Activated effector memory CD4-positive, alpha-beta T cell treated with Interleukin-2 at 50 U/mL for 16 hours (primary cell): ENCODE measurements around the gene CCDC185.
"Not testable (repeated sequence)": the region's sequence is repeated elsewhere in the genome, so short reads cannot be mapped to it uniquely, and the experiment has no call there.

Source experiments
- DNase-seq: peaks from one replicate; pipeline ENCODE4 v3.0.0-alpha.2; 2020

The CCDC185 gene

DNA sequence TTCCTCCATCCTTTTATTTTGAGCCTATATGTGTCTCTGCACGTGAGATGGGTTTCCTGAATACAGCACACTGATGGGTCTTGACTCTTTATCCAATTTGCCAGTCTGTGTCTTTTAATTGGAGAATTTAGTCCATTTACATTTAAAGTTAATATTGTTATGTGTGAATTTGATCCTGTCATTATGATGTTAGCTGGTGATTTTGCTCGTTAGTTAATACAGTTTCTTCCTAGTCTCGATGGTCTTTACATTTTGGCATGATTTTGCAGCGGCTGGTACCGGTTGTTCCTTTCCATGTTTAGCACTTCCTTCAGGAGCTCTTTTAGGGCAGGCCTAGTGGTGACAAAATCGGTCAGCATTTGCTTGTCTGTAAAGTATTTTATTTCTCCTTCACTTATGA is 6.2 kb downstream of the CCDC185 start:
- DNase-seq: not testable (repeated sequence)

DNA sequence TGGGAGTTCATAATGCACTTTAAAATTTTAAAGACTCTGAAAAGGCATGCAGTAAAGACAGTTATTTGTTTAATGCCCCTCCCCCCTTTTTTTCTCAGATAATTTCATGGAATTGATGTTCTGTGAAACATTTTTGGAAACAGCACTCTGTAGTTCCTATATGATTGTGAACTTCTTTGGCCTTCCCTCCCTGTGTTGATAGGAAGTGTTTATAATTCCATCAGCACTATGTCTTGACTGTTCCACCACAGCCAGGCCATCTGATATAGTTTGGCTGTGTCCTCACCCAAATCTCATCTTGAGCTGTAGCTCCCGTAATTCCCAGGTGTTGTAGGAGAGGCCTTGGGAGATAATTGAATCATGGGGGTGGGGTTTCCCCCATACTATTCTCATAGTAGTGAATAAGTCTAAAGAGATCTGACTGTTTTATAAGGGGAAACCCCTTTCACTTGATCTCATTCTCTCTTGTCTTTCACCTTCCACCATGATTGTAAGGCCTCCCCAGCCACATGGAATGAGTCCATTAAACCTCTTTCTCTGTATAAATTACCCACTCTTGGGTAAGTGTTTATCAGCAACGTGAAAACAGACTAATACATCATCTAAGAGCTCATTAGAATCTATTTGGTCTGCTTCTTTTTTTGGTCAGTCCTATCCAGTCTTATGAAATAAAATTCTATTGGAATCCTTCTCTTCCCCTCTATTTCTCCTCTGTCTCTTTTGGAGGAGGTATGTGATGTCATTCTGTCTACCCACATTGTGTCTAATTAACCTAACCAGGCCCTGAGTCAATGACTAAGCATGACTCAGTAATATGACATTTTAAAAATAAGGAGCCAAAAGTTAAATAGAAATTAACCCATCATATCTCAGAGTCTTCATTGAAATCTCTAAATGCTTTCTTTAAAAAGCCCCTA is 8.9 kb downstream of the CCDC185 start:
- no peak for DNase-seq

- DNase-seq: no peak
These were observed 9.6 kb downstream of the CCDC185 start for GRCh38 chr1:223402790-223403142.

DNA sequence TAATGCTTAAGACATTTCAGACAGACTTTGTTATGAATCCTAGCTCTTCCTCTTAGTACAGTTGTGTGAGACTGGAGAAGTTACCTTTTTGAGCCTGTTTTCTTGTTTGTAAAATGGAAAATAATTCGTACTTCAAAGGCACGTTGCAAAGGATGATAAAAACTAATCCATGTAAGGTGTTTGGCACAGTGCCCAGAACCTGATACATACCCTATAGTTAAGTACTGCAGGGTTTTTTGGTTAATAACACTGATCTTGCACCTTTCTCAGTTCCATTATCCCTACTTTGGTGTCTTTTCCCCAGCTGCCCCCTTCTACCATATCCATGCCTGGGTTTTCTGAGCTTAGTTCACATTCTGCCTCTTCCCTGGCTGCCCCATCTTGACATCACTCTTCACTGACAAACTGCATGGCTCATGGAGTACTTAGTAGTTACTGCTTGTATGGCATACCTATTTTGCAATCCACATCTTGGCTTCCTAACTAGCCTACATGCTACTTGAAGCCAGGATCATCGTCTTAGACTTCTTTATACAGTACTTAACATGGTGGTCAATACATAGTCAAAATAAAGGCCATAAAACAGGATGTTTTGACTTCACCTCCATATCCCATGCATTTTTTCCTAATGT is 10.1 kb downstream of the CCDC185 start:
- DNase-seq: no peak

DNA sequence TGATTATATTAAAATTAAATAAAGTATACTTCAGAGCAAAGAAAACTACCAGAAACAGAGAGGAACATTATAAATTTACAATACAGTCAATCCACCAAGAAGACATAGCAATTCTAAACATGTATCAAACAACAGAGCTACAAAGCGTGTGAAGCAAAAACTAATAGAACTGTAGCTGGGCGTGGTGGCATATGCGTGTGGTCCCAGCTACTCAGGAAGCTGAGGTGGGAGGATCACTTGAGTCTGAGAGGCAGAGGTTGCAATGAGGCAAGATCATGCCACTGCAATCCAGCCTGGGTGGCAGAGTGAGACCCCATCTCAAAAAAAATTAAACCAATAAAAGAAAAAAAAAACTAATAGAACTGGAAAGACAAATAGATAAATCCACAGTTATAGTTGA is 12.3 kb downstream of the CCDC185 start:
- peak; percentile 12 for DNase-seq

GRCh38 chr1:223410036-223410435 is 16.8 kb downstream of the CCDC185 start:
- DNase-seq: no peak

GRCh38 chr1:223411309-223411708 is 18.1 kb downstream of the CCDC185 start:
- DNase-seq: no peak

GRCh38 chr1:223411710-223412109 is 18.5 kb downstream of the CCDC185 start:
- DNase-seq: no peak

DNA sequence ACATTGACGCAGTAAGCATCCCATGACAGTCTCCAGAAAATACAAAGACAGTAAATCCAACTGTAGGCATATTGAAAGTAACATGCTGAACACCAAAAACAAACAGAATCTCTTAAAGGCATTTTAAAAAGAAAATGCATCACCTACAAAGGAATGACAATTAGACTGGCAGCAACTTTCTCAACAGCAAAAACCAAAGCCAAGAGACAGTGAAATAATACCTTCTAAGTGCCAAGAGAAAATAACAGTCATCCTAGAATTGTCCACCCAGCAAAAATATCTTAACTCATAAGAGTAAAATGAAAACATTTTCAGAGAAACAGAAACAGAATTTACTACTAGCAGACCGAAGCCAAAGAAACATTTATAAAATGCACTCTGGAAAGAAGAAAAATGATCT is 20.0 kb downstream of the CCDC185 start:
- no peak for DNase-seq

DNA sequence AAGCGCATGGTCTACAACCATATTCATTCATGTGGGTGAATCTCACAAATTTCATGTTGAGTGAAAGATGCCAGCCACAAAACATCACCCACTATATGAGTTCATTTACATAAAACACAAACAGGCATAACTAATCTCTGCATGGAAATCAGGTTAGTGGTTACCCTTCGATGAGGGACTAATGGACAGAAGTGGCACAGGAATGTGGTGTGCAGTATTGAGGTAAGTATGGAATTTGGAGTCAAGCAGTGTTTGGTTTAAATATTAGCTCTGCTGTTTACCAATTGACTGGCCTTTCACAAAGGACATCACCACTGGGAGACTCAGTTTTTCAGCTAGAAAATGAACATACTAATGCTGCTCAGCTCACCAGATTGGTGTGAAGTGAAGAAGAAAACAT is 24.2 kb downstream of the CCDC185 start:
- no peak for DNase-seq

- no peak for DNase-seq
These were observed 24.9 kb downstream of the CCDC185 start for GRCh38 chr1:223417903-223418663.

DNA sequence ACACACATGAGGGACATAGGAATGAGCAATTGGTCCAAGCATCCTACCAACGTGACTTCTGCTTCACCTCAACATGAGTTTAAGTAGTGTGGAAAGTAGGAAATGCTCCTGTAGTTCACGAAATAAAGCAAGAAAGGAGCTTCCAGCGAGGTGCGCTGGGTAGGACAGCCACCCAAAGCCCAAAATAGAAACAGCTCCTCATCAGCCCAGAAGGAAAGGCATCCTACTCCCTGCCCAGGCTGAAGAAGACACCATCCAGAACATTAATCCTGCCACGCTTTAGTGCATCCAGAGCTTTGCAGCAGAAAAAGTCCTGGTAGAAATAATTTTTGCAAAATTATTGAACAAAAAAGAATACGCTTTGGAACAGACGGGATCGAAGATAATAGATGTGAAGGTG is 25.9 kb downstream of the CCDC185 start:
- no peak for DNase-seq

DNA sequence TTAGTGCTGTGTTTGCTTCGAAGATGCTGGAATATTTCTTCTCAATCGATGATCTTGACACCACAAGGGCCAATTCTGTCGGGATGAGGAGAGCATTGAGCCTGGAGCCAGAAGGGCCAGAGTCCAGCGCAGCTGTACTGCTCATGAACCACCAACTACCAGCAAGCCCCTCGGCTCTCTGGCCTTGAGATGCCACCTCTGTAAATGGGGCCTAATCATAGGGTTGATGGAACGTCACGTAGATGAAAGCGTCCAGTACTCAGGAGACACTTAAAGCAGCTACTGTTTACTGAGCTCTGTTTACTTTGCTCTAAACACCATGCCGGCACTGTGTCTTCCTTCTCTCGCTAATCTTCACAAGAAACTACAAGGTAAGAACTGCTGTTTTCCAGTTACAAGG is 26.3 kb downstream of the CCDC185 start:
- DNase-seq: no peak

GRCh38 chr1:223421025-223421424 is 27.8 kb downstream of the CCDC185 start:
- DNase-seq: no peak

DNA sequence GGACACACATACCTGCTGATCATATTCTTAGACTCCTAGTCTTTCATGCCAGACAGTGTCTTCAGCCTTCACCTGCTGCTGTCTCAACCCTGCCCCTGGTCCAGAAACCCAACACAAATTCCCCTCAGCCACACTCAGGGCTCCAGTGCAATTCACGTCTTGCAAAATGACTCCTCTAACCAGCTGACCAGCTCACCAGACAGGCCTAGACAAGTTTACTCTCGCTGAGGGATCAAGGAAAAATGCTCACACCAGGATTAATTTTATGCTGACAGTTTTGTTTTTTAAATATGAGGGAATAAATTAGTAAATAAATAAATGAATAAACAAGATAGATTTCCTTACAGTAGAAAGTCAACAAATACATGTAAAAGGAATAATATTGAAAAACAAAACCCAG is 28.5 kb downstream of the CCDC185 start:
- DNase-seq: no peak

DNA sequence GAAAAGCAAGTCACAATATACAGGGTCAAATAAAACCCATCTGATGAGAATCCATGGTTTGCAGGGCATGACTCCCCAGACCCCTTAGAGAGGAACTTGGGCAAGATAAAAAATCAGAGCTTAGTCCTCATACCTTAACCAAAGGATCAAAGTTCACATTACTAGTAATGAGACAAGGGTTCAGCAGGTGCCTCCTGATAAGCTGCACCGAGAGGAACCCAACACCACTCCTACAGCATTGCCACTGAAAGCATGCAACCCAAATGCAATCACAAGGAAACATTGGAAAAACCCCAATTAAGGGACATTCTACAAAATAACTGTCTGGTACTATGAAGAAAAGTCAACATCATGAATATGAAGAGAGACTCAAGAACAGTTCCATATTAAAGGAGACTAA is 29.7 kb downstream of the CCDC185 start:
- DNase-seq: no peak

- DNase-seq: no peak
These were observed 30.5 kb downstream of the CCDC185 start for GRCh38 chr1:223423641-223424233.

DNA sequence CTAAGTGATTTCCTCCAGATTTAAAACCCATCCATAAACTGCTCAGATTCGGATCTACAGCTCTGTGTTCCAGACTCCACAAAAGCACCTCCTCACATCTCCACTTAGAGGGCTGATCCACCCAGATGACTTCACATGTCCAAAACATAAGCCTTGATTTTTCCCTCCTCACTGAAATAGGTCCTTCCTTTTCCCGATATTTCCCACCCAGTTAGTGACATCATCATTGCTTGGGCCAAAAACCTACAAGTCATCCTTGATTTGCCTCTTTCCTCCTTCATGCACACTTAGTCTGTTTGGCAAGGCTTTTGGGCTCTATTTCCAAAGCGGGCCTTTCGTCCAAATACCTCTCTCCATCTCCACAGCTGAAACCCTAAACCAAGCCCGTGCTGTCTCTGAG is 32.3 kb downstream of the CCDC185 start:
- DNase-seq: no peak

DNA sequence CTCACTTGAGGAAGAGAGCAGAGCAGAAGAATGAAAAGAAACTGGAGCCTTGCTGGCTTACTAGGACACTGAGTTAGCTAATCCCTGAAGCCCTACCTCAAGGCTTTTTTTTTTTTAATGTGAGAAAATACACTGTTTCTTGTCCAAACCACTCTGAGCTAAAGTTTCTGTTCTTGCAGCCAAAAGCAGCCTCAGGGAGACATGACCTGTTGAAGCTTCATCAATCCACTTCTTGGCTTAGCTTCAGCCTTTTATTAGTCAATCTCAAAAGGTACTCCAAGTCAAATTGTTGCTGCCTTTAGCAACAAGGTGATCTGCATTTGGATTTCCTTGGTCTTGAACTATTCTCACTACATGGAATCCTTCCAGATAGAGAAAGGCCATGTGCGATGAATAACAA is 33.7 kb downstream of the CCDC185 start:
- no peak for DNase-seq

DNA sequence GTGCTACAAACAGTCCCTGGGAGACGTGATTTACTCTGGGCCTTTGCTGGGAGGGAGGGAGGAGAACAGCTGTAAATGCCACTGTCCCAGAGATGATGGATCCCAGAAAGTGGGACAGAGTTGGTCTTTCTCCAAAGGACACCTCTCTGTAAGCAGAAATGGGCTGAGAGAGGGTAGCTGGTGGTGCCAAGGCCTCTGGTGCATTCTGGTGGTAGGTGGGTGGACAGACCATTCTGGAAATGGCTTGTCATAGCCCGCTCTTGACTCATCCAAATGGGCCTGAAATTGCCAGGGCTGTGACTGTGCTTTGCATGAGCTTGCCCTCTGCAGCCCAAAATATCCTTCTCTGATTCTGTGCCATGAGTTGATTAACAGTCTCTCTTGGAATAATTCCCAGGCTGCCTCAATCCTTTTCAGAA is 36.1 kb downstream of the CCDC185 start:
- no peak for DNase-seq

DNA sequence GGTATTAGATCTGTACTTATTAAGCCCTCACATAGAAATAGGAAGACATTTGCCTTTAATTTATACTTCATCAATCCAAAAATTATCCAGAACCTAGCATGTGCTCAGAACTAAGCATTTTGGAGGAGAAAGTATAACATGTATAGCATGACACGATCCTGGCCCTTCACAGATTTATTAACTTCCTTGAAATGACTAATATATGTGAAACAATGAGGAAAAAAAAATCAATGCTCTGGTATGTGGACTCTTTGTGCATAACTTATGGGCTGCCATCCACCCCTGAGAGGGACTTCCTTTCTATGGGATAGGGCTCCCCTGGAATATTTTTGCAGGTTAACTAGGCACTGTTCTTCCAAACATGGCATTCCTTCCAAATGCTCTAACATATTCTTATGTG is 36.6 kb downstream of the CCDC185 start:
- no peak for DNase-seq

- no peak for DNase-seq
These were observed 37.0 kb downstream of the CCDC185 start for GRCh38 chr1:223430236-223430635.

DNA sequence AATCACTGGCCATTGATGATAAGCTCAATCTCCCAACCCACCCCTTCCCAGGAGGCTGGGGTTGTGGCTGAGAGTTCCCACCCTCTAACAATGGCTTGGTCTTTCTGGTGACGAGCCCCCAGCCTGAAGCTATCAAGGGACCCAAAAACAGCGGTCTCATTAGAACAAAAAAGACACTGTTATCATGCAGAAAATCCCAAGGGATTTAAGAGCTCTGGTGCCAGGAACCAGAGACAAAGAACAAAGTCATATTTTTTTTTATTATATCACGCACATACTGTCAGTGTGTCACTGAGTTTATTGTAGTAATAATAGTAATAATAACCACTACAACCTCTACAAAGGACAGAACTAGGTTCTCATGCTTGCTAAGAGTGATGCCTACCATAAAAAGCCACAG is 43.9 kb downstream of the CCDC185 start:
- no peak for DNase-seq
